Thoracic aorta (tissue), 2 donors: ENCODE data around the gene PLAGL1. TPM values are rescaled to one million over a fixed set of nuclear protein-coding genes. Genes with fewer than 3 reads are reported as not detected.

Source experiments
- ATAC-seq: fragments of 150-250 bp; one replicate; pipeline ENCODE4 v1.8.0; 2017; ENCODE audit warnings: low read depth; ENCODE audit not compliant: insufficient number of reproducible peaks, low FRiP score
- DNase-seq: peaks from one replicate; pipeline ENCODE4 v3.0.0-alpha.2; 2020; ENCODE audit warnings: low spot score
- H3K27ac ChIP-seq, 2 donors: fragments of 200-600 bp; sonication (generic); 1 replicate in 1 of 2; 2 replicates in 1 of 2; pipeline ENCODE4 v1.5.1; 2016; ENCODE audit warnings: mild to moderate bottlenecking in 2 of 2, moderate library complexity in 2 of 2
- H3K27me3 ChIP-seq: fragments of 200-600 bp; sonication (generic); replicated peaks from 2 replicates; pipeline ENCODE4 v1.6.0; 2016; ENCODE audit warnings: mild to moderate bottlenecking; ENCODE audit not compliant: insufficient read depth
- H3K36me3 ChIP-seq: fragments of 200-600 bp; sonication (generic); one replicate; pipeline ENCODE4 v1.5.1; 2016
- H3K4me1 ChIP-seq, 2 donors: fragments of 200-600 bp; sonication (generic); 1 replicate in 1 of 2; 2 replicates in 1 of 2; pipeline versions ENCODE4 v1.5.1 to v1.6.0; 2016; ENCODE audit warnings: low read depth in 2 of 2, mild to moderate bottlenecking in 1 of 2; ENCODE audit not compliant: control insufficient read depth in 1 of 2
- H3K4me3 ChIP-seq: fragments of 200-600 bp; sonication (generic); 2 replicates; pipeline ENCODE4 v1.5.1; 2016; ENCODE audit warnings: mild to moderate bottlenecking
- H3K9me3 ChIP-seq: fragments of 200-600 bp; sonication (generic); 2 replicates; pipeline ENCODE4 v1.5.1; 2016
- total RNA-seq, 2 donors: library from RNA; depleted of rRNA; stranded (reverse); fragments of >200 nt; gene quantifications; one replicate each; pipeline versions ENCODE4 v1.1.0 to v1.2.3, GENCODE V29; 2016
- TF ChIP-seq, protein P1 (sequence below): fragments of 200-600 bp; sonication (generic); IDR thresholded peaks from one replicate; pipeline ENCODE4 v1.5.1; 2019; ENCODE audit warnings: antibody characterized with exemption

Gene PLAGL1
- total RNA-seq, 2 donors from 2014 or later = 33.6 to 74.7 TPM

DNA sequence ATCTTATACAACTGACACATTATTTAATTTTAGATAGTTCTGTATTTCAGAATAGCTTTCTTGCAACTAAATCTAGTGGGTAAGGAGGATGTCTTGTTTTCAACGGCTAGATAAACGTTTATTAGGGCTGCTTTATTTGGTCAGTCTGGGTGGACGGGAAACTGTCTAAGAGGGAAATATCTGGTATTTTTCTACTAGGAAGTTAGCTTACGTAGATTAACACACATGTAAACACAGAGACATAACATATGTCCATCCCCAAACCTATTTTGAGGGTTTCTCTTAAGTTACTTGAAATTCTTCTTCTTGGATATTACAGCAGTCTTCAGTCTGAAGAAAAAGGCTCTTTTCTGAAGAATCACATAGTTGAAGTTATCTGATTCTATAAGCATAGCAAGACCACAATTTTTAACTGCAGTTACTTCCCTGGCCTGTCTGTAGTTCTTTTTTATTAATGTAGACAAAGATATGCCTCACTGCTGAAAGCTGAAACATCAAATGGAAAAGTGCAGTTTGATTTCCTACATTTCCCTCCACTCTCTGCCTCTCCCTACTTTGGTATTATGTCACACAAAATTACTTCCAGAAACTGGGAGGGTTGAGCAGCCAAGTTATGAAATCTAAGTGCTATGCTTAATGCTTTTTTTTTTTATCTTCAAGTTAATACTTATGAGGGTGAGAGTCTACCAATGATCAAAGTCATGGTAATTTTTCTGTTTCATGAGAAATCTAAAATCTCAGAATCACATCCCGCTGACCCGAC, 37.4 kb downstream of the PLAGL1 start:
- DNase-seq (no peak), ATAC-seq (no peak)
- H3K27me3 ChIP-seq = no peaks in the 10 kb centered on the region
- H3K9me3 ChIP-seq = no peaks in the 10 kb centered on the region
- peak overlapping the region; percentile 10 for H3K4me3 ChIP-seq
- peak overlapping the region in 1 of 2 donors; percentile 54 for H3K27ac ChIP-seq
- peaks cover 14 to 37% of the 10 kb centered on the region in 2 donors for H3K4me1 ChIP-seq
- H3K36me3 ChIP-seq = no peaks in the 10 kb centered on the region
- TF ChIP-seq, protein P1, sequence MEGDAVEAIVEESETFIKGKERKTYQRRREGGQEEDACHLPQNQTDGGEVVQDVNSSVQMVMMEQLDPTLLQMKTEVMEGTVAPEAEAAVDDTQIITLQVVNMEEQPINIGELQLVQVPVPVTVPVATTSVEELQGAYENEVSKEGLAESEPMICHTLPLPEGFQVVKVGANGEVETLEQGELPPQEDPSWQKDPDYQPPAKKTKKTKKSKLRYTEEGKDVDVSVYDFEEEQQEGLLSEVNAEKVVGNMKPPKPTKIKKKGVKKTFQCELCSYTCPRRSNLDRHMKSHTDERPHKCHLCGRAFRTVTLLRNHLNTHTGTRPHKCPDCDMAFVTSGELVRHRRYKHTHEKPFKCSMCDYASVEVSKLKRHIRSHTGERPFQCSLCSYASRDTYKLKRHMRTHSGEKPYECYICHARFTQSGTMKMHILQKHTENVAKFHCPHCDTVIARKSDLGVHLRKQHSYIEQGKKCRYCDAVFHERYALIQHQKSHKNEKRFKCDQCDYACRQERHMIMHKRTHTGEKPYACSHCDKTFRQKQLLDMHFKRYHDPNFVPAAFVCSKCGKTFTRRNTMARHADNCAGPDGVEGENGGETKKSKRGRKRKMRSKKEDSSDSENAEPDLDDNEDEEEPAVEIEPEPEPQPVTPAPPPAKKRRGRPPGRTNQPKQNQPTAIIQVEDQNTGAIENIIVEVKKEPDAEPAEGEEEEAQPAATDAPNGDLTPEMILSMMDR = no peak

DNA sequence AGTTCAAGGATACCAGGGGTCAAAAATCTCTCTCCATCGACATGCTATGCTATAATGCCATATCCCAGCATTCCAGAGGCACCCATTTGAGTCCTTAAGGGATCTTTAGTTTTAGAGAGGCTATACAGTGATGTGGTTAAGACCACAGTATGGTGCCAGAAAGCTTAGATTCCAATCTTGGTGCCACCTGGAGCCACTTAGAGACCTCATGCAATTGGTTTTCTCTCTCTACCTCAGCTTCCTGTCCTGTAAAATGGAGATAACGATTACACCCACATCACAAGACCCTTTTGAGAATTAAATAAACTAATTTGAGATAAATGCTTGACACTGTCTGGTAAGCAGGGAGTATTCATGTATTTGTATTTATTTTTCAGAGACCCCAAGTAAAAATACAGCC, 39.0 kb downstream of the PLAGL1 start:
- ATAC-seq (no peak), DNase-seq (no peak)
- TF ChIP-seq, protein P1 = no peak
- no peak overlapping the region for H3K4me3 ChIP-seq
- H3K9me3 ChIP-seq = no peaks in the 10 kb centered on the region
- peaks cover 14 to 37% of the 10 kb centered on the region in 2 donors for H3K4me1 ChIP-seq
- H3K36me3 ChIP-seq = no peaks in the 10 kb centered on the region
- no peaks in the 10 kb centered on the region for H3K27me3 ChIP-seq
- H3K27ac ChIP-seq = no peak overlapping the region

DNA sequence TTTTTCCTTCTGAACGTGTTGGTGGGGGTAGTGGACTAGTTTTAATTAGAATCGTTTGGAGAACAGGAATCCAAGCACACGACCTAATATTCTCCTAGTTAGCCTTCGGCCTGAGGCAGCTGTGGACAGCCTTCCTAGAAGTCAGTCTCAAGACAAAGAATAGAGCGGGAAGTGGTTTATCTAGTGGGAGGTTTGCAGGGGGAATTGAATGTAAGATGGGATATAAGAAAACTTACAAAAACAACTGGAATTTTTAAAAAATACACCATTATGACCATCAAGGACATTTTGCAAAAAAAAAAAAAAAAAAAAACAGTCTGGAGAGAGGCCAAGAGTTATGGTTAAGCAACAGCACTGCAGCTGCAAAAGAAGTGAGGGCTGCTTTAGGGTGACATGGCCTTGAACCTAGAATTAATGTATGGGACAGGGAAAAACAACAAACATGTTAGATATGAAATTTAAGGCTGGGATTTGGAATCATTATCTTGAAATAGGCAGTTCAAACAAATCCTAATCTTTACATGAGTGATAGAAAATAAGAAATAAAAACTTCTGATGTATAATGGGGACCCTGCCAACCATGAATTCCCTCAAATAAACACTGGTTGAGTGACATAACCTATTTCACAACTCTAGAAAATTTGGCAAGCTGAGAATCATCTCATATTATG, 40.2 kb downstream of the PLAGL1 start:
- DNase-seq = no peak
- Histone ChIP-seq H3K27me3 (no peaks in the 10 kb centered on the region), H3K27ac (no peak overlapping the region), H3K4me1 (peaks cover 14 to 37% of the 10 kb centered on the region in 2 donors), H3K9me3 (no peaks in the 10 kb centered on the region), H3K36me3 (no peaks in the 10 kb centered on the region), H3K4me3 (no peak overlapping the region)
- TF ChIP-seq, protein P1 = no peak
- ATAC-seq = no peak

DNA sequence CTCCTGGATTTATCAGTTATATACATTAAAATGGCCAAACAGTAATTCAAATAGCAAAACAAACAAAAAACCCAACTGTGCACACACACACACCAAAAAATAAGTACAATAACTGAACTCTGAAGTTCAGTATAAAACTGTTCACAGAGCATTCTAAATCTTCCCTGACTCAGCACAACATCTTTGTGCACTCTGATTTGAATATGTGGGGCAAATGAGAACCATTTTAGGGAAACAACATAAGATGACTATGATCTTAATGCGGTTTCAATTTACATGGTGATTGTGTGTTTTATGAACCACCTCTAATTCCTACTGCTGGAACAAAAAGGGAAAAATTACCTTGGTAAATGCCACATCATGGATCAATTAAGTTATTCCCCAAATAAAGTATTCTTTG, 41.7 kb downstream of the PLAGL1 start:
- H3K9me3 ChIP-seq = no peaks in the 10 kb centered on the region
- no peak overlapping the region for H3K27ac ChIP-seq
- TF ChIP-seq, protein P1 = no peak
- no peaks in the 10 kb centered on the region for H3K36me3 ChIP-seq
- peaks cover 9 to 27% of the 10 kb centered on the region in 2 donors for H3K4me1 ChIP-seq
- no peaks in the 10 kb centered on the region for H3K27me3 ChIP-seq
- DNase-seq = no peak
- no peak overlapping the region for H3K4me3 ChIP-seq
- ATAC-seq = no peak

DNA sequence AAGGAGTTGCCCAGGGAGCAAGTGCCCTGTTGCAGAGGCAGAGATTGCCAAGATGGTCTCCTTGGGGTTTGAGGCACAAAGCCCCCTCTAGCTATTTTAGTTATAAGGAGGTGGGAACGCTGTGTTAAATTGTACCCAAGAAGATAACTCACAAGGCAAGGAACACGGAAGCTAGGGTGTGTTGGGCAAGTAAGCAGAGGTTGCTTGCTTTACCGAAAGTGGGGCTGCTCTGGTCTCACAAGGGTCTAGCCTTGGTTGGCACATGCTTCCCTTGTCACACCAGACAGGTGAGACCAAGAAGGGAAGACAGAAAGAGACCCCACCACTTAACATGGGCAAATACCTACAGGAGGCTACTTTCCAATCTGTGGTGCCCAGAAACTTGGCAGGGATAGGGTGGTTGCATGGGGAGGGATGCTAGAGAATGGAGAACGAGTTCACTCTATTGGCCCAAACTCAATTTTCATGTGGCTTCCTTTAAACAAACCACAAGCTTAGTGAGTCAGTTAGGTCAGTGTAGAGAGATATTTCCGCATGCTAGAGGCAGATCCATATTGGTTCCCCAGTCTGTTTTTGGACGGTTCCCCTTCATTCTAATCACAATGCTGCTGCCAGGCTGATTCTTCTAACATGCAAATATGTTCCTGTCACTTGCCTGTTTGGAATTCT, 42.4 kb downstream of the PLAGL1 start:
- H3K27me3 ChIP-seq = no peaks in the 10 kb centered on the region

More for the DNA sequence above, 42.4 kb downstream of the PLAGL1 start:
- DNase-seq (no peak), ATAC-seq (no peak)
- Histone ChIP-seq H3K9me3 (no peaks in the 10 kb centered on the region), H3K4me1 (peaks cover 4 to 20% of the 10 kb centered on the region in 2 donors), H3K36me3 (no peaks in the 10 kb centered on the region), H3K4me3 (no peak overlapping the region), H3K27ac (no peak overlapping the region)
- TF ChIP-seq, protein P1 = no peak
